ENCODE data around the gene THBS4.
A peak's percentile ranks its signal among the peaks of the same experiment; 100 is the strongest.

The THBS4 gene

GRCh38 chr5:80082731-80083100, 47.6 kb downstream of the THBS4 start (continued):
- no peak for TF ChIP-seq ZNF280D (tag by site-specific recombination; IDR thresholded peaks at IDR 0.05)
- TF ChIP-seq, protein P1, sequence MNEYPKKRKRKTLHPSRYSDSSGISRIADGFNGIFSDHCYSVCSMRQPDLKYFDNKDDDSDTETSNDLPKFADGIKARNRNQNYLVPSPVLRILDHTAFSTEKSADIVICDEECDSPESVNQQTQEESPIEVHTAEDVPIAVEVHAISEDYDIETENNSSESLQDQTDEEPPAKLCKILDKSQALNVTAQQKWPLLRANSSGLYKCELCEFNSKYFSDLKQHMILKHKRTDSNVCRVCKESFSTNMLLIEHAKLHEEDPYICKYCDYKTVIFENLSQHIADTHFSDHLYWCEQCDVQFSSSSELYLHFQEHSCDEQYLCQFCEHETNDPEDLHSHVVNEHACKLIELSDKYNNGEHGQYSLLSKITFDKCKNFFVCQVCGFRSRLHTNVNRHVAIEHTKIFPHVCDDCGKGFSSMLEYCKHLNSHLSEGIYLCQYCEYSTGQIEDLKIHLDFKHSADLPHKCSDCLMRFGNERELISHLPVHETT (tag by site-specific recombination; IDR thresholded peaks at IDR 0.05) = no peak
- no peak for TF ChIP-seq ZNF48 (tag by site-specific recombination; IDR thresholded peaks at IDR 0.05)
- TF ChIP-seq RBAK (tag by site-specific recombination; IDR thresholded peaks at IDR 0.05) = no peak
- TF ChIP-seq ZNF677 (tag by site-specific recombination; IDR thresholded peaks at IDR 0.05) = no peak
- TF ChIP-seq ZNF558 (tag by site-specific recombination; IDR thresholded peaks at IDR 0.05) = no peak
- no peak for TF ChIP-seq ZNF114 (tag by site-specific recombination; IDR thresholded peaks at IDR 0.05)
- TF ChIP-seq SCRT2 (tag by site-specific recombination; IDR thresholded peaks at IDR 0.05) = no peak
- no peak for TF ChIP-seq ZNF214 (tag by site-specific recombination; IDR thresholded peaks at IDR 0.05; ENCODE audit: borderline replicate concordance)
- no peak; the same call in 1 of the 2 replicates for TF ChIP-seq ZNF223 (tag by site-specific recombination; IDR thresholded peaks at IDR 0.05)
- TF ChIP-seq ZNF621 (tag by site-specific recombination; IDR thresholded peaks at IDR 0.05) = no peak
- peak; percentile 67 for TF ChIP-seq ZNF654 (tag by site-specific recombination; IDR thresholded peaks at IDR 0.05; ENCODE audit: low read depth)
- no peak for TF ChIP-seq ZNF10 (tag by site-specific recombination; IDR thresholded peaks at IDR 0.05)
- no peak for TF ChIP-seq SP7 (tag by site-specific recombination; IDR thresholded peaks at IDR 0.05)
- TF ChIP-seq ZNF510 (tag by site-specific recombination; IDR thresholded peaks at IDR 0.05; ENCODE audit: insufficient replicate concordance) = no peak
- no peak for TF ChIP-seq ZBTB7A (tag by site-specific recombination; IDR thresholded peaks at IDR 0.05; ENCODE audit: low read depth)
- TF ChIP-seq, protein P2, sequence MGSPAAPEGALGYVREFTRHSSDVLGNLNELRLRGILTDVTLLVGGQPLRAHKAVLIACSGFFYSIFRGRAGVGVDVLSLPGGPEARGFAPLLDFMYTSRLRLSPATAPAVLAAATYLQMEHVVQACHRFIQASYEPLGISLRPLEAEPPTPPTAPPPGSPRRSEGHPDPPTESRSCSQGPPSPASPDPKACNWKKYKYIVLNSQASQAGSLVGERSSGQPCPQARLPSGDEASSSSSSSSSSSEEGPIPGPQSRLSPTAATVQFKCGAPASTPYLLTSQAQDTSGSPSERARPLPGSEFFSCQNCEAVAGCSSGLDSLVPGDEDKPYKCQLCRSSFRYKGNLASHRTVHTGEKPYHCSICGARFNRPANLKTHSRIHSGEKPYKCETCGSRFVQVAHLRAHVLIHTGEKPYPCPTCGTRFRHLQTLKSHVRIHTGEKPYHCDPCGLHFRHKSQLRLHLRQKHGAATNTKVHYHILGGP (tag by site-specific recombination; IDR thresholded peaks at IDR 0.05) = no peak
- no peak for TF ChIP-seq ZNF843 (tag by site-specific recombination; IDR thresholded peaks at IDR 0.05)
- TF ChIP-seq, protein P3, sequence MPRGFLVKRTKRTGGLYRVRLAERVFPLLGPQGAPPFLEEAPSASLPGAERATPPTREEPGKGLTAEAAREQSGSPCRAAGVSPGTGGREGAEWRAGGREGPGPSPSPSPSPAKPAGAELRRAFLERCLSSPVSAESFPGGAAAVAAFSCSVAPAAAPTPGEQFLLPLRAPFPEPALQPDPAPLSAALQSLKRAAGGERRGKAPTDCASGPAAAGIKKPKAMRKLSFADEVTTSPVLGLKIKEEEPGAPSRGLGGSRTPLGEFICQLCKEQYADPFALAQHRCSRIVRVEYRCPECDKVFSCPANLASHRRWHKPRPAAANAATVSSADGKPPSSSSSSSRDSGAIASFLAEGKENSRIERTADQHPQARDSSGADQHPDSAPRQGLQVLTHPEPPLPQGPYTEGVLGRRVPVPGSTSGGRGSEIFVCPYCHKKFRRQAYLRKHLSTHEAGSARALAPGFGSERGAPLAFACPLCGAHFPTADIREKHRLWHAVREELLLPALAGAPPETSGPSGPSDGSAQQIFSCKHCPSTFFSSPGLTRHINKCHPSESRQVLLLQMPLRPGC (tag by site-specific recombination; IDR thresholded peaks at IDR 0.05) = no peak
- TF ChIP-seq KLF16 (tag by site-specific recombination; IDR thresholded peaks at IDR 0.05) = no peak
- TF ChIP-seq ZNF202 (tag by site-specific recombination; IDR thresholded peaks at IDR 0.05; ENCODE audit: borderline replicate concordance) = no peak
- 0 out of 2 replicates have a peak, but pooled peaks have one; percentile 33 for TF ChIP-seq ZSCAN30 (tag by site-specific recombination; IDR thresholded peaks at IDR 0.05)
- TF ChIP-seq ZNF302 (tag by site-specific recombination; IDR thresholded peaks at IDR 0.05; ENCODE audit: low read depth) = no peak
- TF ChIP-seq, protein P4, sequence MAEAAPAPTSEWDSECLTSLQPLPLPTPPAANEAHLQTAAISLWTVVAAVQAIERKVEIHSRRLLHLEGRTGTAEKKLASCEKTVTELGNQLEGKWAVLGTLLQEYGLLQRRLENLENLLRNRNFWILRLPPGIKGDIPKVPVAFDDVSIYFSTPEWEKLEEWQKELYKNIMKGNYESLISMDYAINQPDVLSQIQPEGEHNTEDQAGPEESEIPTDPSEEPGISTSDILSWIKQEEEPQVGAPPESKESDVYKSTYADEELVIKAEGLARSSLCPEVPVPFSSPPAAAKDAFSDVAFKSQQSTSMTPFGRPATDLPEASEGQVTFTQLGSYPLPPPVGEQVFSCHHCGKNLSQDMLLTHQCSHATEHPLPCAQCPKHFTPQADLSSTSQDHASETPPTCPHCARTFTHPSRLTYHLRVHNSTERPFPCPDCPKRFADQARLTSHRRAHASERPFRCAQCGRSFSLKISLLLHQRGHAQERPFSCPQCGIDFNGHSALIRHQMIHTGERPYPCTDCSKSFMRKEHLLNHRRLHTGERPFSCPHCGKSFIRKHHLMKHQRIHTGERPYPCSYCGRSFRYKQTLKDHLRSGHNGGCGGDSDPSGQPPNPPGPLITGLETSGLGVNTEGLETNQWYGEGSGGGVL (tag by site-specific recombination; IDR thresholded peaks at IDR 0.05) = no peak
- TF ChIP-seq ZNF132 (tag by site-specific recombination; IDR thresholded peaks at IDR 0.05; ENCODE audit: borderline replicate concordance) = no peak
- TF ChIP-seq, protein P5, sequence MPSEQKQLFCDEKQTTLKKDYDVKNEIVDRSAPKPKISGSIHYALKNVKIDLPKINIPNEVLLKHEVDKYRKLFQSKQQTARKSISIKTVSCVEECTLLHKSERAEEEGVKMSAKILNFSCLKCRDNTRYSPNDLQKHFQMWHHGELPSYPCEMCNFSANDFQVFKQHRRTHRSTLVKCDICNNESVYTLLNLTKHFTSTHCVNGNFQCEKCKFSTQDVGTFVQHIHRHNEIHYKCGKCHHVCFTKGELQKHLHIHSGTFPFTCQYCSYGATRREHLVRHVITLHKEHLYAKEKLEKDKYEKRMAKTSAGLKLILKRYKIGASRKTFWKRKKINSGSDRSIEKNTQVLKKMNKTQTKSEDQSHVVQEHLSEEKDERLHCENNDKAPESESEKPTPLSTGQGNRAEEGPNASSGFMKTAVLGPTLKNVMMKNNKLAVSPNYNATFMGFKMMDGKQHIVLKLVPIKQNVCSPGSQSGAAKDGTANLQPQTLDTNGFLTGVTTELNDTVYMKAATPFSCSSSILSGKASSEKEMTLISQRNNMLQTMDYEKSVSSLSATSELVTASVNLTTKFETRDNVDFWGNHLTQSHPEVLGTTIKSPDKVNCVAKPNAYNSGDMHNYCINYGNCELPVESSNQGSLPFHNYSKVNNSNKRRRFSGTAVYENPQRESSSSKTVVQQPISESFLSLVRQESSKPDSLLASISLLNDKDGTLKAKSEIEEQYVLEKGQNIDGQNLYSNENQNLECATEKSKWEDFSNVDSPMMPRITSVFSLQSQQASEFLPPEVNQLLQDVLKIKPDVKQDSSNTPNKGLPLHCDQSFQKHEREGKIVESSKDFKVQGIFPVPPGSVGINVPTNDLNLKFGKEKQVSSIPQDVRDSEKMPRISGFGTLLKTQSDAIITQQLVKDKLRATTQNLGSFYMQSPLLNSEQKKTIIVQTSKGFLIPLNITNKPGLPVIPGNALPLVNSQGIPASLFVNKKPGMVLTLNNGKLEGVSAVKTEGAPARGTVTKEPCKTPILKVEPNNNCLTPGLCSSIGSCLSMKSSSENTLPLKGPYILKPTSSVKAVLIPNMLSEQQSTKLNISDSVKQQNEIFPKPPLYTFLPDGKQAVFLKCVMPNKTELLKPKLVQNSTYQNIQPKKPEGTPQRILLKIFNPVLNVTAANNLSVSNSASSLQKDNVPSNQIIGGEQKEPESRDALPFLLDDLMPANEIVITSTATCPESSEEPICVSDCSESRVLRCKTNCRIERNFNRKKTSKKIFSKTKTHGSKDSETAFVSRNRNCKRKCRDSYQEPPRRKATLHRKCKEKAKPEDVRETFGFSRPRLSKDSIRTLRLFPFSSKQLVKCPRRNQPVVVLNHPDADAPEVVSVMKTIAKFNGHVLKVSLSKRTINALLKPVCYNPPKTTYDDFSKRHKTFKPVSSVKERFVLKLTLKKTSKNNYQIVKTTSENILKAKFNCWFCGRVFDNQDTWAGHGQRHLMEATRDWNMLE (tag by site-specific recombination; conservative IDR thresholded peaks at IDR 0.05; ENCODE audit: low read depth) = 0 out of 2 replicates have a peak, but pooled peaks have one; percentile 13

All from HEK293 (cell line).